ENCODE measurements around the gene MYRIP.
"Not testable (repeated sequence)": the region's sequence is repeated elsewhere in the genome, so short reads cannot be mapped to it uniquely, and the experiment has no call there.

The MYRIP gene

DNA sequence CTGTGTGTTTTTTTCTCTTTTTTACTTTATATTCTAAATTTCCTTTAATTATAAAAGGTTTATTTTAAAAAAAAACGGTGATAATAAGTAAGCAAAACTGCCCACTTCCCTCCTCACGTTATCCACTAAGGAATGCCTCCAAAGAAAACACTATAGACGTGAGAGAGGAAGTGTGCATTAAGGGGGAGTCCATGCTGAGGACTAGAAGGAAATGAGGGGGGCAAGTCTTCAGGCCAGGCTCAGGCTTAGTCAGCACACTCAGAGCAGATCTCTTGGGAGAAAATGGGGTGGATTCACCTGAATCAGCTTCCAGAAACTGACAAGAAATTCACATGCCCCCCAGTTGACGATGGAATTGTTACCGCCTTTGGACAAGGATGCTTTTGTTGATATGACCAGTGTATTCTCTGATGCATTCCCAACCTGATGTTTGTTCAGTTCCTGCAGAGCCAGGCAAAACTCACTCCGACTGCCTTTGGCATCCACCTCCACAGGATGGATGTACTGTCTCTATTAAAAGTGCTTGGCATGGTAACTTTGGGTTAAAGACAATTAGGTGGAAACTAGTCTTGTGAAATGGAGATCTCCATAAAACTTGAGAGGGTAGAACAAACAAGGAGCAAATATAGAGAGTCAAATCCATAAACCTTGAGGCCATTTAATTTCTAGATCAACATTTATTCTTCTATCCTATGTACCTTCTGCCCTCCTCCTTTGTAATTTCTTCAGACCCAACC is 167.8 kb downstream of the MYRIP start:
- no peak for DNase-seq

GRCh38 chr3:39978308-39978707 is 168.9 kb downstream of the MYRIP start:
- no peak for DNase-seq

GRCh38 chr3:39980058-39980457 is 170.6 kb downstream of the MYRIP start:
- DNase-seq: no peak

DNA sequence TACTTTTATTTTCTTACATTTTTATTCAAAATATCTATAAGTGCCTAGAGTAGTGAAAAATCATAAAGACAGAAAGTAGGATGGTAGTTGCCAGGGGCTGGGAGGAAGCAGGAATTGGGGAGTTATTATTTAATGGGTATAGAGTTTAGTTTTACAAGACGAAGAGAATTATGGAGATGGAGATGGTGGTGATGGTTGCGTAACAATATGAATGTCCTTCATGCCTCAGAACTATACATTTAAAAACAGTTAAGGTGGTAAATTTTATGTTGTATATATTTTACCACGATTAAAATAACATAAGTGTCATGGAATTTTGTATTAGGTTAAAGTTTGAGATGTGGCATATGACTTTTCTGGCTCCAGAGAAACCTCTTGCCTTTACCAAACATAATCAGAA is 171.4 kb downstream of the MYRIP start:
- DNase-seq: no peak

DNA sequence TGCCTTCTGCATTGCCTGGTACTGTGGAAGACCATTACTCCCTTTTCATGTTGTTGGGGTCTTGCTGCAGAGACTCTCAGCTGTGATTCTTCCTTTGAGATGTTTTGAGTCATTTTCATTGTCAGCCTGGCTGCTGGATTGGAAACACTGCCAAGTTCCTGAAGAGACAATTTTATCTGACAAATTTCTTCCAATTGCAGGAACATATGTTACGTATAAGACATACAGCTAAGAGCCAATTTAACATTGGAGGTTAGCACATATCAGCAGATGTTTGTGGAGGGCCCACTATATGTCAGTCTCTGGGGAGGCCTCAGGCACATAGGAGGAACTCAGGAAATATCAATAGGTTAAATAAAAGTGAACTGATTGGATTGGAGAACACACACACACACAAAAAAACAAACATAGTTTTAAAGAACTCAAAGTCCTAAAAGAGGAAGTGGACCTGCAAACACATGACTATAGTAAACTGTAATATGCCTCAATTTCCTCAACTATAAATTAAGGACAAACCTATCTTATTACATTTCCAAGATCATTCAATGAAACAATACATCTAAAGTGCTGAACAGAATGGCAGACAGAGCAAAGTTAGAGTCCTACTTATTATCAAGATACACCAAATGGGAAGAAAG is 172.3 kb downstream of the MYRIP start:
- DNase-seq: no peak

DNA sequence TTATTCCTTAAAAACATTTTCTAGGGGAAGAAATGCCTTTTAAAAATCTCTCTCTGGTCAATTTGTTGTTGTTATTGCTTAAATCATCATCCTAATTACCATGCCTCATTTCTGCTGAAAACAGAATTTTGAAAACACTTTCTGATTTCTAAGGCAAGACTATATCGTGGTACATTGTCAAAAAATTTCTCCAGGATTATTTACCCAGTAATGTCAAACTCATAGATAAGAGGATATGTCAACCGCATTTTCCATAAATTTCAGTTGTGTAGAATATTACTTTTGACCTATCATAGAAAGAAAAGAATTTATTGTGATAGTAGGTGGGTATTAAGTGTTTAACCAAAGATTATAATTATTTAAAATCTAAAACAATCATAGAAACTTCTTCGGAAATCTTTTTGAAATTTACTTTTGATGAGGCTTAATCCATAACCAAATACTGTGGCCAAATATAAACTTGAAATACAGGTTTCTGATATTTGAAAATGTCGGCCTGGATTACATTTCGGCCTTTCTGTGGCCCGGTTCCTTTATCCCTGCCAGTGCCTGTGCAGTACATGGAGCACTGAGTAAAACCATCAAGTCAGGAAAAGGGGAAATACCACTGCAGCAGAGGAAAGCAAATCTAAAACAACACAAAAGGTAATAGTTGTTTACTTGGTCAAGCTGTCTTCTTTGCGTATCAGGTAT is 173.4 kb downstream of the MYRIP start:
- no peak for DNase-seq

DNA sequence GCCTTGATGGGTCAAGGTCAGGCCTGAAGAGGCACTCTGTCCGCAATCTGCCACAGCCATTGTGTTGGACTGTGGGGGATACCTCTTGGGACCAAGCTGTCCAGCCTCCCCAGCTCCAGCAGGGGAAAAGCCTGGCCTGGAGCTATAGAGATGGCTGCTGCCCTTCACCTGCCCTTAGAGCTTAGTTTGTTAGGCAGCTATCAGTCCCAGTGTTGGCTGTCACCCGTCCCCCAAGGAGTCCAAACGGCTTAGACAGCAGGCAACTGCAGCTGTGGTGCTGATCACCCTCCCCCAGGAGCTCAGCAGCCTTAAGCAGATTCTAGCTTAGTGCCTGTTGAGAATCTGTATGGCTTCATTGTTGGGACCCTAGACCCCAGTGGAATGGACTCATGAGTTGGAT is 180.3 kb downstream of the MYRIP start:
- DNase-seq: no peak

GRCh38 chr3:39990532-39990931 is 181.1 kb downstream of the MYRIP start:
- no peak for DNase-seq

- no peak for DNase-seq
Measured at GRCh38 chr3:40008796-40009195, 199.4 kb downstream of the MYRIP start.

DNA sequence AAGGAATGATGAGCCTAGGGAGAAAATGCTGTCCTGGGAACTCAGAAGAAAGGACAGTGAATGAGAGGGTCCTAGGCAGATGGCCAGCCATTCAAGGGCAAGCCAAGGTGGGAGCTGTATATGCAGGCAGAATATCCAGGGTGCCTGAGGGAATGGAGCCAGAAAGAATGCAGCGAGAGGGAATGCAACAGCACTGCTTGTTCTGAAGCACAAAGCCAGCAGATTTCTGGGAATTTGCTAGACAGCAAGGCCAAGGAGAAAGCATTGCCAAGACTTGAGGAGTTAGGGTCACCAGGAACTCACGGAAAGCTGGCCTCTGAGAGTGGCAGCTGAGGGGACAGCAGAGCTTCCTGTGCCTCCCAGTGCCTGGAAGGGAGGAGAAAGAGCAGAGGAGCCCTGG is 200.6 kb downstream of the MYRIP start:
- DNase-seq: no peak

- no peak for DNase-seq
Measured at GRCh38 chr3:40012381-40012780, 203.0 kb downstream of the MYRIP start.

DNA sequence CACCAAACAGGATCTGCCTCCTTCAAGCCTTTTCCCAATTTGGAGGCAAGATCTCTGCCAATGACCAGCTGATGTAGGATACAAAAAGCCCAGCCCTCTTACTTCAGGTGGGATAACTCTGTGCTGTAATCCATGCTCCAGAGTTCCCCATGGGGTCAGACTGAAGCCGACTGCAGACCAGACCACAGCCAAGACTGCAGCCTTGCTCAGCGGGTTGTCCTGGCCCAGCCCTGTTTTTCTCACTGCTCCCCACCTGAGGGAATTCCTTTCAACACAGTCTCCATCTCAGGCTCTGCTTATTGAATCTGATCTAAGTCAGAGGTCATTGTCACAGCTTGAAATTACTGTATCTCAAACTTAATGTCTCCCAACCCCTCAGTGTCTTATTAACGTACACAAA is 207.0 kb downstream of the MYRIP start:
- no peak for DNase-seq

DNA sequence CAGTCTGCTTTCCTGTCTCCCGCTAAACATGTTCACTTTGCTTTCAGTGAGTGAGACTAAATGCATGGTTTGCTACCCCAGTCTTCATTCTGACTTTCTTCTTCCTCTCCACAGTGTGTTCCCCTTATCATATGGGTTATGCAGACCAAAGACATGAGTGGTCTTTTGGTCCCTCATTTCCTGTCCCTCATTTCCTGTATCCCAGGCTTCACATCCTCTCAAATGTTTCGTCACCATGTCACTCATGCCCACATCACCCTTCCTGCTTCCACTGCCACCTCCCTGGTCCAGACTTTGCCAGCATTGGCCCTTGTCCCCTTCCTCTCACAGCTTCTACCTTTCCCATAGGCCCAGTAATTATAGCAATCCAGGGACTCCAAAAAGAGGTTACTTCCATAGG is 209.0 kb downstream of the MYRIP start:
- no peak for DNase-seq

GRCh38 chr3:40019376-40019775 is 210.0 kb downstream of the MYRIP start:
- DNase-seq: no peak

DNA sequence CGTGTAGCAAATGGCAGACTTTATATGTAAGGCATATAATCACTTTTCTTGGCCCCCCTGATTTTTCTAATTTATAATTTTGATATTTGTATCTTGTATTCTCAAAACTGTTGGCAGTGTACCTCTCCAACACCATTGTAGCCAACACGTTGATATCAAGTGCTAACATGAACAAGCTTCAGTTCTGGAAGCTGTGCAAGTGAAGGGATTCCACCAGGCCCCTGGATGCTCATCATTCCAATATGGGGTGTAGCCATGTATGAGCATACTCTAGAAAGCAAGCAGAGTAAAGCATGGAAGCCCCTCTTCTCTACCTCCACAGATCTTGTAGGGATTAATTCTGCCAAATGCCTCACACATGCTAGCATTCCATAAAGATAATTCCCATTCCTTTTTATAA is 211.3 kb downstream of the MYRIP start:
- DNase-seq: no peak

- no peak for DNase-seq
Measured at GRCh38 chr3:40021338-40021737, 211.9 kb downstream of the MYRIP start.

DNA sequence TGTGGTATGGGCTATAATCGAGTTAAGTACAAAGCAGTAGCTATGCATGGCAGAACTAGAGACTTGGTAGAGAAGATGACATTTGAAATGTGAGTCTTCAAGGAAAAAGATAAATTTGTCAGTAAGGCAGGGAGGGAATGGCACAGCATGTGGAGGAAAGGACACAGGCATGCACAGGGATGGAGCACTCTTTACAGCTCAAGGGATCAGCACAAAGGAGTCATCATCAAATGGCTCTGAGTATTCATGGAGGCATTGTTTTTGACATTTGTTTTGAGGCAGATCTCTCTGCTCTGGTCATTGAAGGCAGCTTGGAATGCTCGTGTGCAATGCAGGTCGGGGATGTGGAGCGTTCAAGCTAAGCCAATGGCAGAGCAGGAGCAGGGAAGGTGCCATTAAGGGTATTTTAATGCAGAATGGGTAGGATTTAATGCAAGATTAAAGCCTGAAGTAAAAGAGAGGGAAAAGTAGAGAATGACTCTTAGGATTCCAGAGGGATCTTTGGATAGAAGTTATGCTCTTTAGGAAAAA is 213.0 kb downstream of the MYRIP start:
- no peak for DNase-seq

DNA sequence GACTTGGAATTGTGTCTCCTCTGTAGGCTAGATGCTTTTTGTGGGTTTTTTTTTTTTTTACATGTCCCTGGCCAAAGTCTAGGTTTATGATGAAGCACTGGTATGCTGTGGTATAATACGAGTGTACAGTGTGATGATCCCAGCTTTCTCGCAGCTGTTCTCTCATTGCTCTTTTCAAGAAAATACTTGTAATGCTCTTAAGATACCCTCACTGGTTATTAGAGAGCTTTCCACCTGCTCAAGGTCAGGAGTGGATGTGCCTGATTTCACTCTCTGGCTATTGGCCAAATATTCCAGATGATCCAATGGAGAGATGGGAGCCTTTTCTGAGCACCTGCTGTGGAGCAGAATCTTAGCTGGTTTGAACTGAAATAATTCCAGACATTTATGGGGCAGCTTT is 215.1 kb downstream of the MYRIP start:
- DNase-seq: no peak

DNA sequence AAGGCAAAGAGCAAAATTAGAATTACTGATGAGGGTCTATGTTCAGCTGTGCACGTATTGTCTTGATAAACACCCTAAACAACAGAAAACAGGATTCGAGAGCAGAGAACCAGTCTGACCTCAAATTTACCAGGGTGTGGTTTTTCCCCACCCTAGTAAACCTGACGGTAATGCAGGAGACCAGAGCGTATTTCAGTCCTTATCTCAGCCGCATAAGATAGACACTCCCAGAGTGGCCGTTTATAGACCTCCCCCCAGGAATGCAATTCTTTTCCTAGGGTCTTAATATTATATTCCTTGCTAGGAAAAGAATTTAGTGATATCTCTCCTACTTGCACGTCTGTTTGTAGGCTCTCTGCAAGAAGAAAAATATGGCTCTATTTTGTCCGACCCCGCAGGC is 216.5 kb downstream of the MYRIP start:
- DNase-seq: not testable (repeated sequence)

DNA sequence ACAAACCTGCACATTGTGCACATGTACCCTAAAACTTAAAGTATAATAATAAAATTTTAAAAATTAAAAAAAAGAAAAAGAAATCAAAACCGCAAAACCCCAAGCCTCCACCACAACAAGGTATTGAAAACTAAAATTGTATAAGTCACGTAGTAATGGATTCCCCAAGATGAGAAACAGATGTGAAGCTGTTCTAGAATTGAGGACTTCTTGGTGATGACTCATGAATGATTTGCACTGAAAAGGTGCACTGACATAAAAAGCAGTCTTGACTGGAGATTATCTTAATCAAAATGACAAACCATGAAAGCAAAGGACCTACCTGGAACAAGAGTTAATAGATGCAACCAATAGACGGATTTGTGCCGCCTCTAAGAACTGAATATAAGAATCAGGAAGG is 225.8 kb downstream of the MYRIP start:
- DNase-seq: no peak

DNA sequence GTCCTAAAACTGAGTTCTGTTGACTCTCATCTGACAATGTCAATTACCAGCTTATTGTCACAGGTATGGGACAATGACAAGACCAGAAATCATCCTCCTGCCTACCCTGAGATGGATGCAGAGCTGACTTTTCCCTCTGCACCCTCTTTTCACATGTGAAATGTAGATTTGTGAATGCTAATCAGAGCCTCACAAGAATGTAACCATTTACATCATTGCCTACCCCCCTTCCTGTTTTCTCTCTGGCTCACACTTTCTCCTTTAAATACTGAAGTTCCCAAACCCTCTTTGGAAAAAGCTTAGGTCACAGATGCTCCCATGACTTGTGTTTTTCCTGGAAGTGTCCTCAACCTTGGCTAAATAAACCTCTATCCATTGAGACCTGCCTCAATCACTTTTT is 228.2 kb downstream of the MYRIP start:
- no peak for DNase-seq

DNA sequence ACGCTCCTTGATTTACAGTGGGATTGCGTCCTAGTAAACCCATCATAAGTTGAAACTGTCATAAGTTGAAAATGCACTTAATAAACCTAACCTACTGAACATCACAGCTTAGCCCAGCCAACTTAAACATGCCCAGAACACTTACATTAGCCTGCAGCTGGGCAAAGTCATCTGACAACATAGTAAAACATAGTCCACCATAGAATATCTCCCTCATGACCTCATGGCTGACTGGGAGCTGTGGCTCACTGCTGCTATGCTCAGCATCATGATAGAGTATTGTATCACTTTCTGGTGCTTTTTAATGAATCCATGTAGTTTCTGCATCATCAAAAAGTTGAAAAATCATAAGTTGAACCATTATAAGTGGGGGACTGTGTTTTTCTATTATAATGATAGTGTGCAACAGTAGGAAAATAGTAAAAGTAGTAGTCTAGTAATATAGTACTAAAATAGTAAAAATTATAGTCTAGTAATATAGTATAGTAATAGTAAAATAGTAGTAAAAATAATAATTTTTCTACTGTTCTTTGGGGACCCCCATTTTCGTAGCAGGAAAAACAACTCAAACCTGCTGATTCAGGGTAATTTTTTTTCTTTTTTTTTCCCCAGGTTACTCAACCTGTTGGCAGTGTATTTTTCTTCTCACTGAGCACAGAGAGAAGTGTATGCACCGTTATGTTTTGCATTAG is 233.5 kb downstream of the MYRIP start:
- DNase-seq: no peak

DNA sequence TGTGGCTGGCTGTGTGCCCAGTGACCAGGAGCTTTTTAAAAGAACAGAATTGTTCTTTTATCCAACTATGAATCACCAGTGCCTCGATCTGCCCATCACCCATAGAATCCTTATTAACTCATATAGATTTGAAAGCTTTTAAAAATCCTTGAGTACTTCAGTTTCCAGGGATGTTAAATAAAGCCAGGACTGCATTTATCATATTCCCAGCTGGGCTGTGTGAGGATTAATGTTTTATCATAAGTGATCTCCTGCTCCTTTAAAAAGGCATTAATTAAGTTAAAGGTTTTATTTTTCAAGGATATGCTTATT is 234.0 kb downstream of the MYRIP start:
- DNase-seq: no peak

DNA sequence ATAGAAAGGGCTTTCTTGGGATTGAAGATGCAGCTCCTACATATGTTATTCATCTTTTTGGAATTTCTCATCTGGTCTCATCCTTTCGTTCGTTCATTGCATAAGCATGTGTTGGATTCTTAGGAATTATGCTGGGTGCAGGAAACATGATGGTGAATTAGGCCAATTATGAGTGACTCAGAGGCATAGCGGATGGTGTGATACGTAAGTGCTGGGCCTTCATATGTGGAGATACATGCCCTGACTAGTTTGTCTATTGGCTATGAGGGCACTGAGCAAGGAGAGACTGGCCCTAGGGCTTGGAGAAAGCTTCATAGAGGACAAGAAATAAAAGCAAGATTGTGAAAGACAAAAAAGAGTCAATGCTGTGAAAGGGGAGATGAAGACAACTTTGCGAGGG is 235.1 kb downstream of the MYRIP start:
- no peak for DNase-seq
